Kidney glomerular epithelial cell (primary cell): ENCODE results near the gene SERF1A.
"Not testable (repeated sequence)": the region's sequence is repeated elsewhere in the genome, so short reads cannot be mapped to it uniquely, and the experiment has no call there.

Experiments used
- DNase-seq: peaks from one replicate; lab custom pipeline; 2025; lab: John Stamatoyannopoulos, UW

The SERF1A gene

GRCh38 chr5:70900533-70901271 is at the start of gene SERF1A:
SERF1A (plus strand) TSS chr5:70900669; CDS start chr5:70900870, 201 bp downstream.
- not testable (repeated sequence) for DNase-seq

DNA sequence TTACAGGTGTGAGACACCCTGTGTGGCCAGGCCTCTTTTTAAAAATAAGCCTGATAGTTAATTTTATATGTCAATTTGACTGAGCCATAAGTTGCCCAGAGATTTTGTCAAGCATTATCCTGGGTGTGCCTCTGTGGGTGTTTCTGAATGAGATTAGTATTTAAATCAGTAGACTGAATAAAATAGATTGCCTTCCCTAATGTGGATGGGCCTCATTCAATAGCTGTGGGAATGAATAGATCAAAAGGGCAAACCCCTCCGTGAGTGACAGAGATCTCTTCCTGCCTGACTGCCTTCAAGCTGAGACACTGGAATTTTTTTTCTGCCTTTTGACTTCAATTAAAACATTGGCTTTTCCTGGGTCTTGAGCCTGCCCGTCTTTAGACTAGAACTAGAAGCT is 33.7 kb upstream of the SERF1A start:
- DNase-seq: not testable (repeated sequence)

- not testable (repeated sequence) for DNase-seq
Observed at GRCh38 chr5:70870626-70871025, 29.8 kb upstream of the SERF1A start.

GRCh38 chr5:70896076-70896475 is 4.4 kb upstream of the SERF1A start:
- DNase-seq: not testable (repeated sequence)

- DNase-seq: not testable (repeated sequence)
Observed at GRCh38 chr5:70901272-70901571, 753 bp downstream of the SERF1A start.

- not testable (repeated sequence) for DNase-seq
Observed at GRCh38 chr5:70906624-70907023, 6.2 kb downstream of the SERF1A start.

DNA sequence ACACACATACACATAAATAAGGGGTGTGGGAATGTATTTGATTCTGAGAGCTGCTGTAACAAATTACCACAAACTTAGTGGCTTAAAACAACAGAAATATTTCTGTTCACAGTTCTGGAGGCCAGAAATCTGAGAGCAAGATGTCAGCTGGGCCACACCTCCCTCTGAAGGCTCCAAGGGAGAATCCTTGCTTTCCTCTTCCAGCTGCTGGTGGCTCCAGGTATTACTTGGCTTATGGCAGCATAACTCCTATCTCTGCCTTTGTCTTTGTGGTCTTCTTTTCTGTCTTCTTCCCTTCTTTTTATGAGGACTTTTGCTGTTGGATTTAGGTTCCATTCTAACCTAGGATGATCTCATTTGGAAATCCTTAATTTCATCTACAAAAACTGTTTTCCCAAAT is 16.4 kb downstream of the SERF1A start:
- DNase-seq: not testable (repeated sequence)

DNA sequence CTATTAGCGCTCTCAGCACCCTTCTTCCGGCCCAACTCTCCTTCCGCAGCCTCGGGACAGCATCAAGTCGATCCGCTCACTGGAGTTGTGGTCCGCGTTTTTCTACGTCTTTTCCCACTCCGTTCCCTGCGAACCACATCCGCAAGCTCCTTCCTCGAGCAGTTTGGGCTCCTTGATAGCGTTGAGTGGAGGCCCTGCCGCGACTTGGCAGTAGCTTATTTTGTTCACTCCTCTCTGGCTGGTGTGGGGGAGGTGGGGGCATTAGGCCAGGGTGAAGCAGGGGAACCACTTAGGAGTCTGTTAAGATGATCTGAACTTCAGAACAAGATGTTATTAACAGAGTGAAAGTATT is 24.7 kb downstream of the SERF1A start:
- DNase-seq: not testable (repeated sequence)

- not testable (repeated sequence) for DNase-seq
Observed at GRCh38 chr5:70931709-70932368, 31.4 kb downstream of the SERF1A start.

- DNase-seq: not testable (repeated sequence)
Observed at GRCh38 chr5:70932560-70932959, 32.1 kb downstream of the SERF1A start.

- not testable (repeated sequence) for DNase-seq
Observed at GRCh38 chr5:70953068-70953467, 52.6 kb downstream of the SERF1A start.
